Measurements from ENCODE around the gene CTNS.

The CTNS gene

DNA sequence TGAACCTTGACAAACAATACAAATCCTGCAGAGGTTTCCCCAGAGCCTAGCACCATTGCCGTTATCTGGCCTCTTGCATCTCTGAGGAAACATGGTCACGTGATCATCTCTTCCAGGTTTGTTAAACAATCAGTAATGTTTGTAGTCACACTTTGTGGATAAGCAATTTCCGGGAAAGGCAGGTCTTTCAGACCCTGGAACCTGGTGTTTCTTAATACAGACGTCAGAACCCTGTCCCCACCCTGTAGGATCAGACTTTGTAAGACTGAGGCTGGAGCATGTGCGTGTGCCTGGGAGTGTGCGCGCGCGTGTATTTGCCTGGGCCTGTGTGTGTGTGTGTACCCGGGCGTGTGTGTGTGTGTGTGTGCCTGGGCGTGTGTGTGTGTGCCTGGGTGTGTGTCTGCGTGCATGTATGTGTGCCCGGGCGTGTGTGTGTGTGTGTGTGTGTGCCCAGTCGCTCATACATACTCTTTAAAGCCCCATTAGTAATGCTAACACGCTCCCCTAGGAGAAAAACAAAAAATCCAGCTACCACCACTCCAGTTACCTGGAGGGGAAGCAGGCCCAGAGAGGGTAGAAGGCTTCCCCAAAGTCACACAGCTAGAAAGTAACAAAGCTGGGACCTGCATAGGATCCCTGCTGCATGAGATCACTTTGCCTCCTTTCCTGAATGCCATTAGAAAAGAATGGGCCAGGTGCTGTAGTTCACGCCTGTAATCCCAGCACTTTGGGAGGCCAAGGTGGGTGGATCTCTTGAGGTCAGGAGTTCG is 5.3 kb downstream of the CTNS start:
- H3K4me3 Mint-ChIP-seq, result no peak overlapping the region
- peaks cover 54% of the 10 kb centered on the region for H3K4me1 Mint-ChIP-seq (ENCODE audit: low read depth)
- H3K27me3 Mint-ChIP-seq, result no peaks in the 10 kb centered on the region
- peak overlapping the region; percentile 19 for H3K27ac Mint-ChIP-seq
- no peaks in the 10 kb centered on the region for H3K9me3 Mint-ChIP-seq
- peaks cover 17% of the 10 kb centered on the region for H3K36me3 Mint-ChIP-seq (ENCODE audit: low read depth)

DNA sequence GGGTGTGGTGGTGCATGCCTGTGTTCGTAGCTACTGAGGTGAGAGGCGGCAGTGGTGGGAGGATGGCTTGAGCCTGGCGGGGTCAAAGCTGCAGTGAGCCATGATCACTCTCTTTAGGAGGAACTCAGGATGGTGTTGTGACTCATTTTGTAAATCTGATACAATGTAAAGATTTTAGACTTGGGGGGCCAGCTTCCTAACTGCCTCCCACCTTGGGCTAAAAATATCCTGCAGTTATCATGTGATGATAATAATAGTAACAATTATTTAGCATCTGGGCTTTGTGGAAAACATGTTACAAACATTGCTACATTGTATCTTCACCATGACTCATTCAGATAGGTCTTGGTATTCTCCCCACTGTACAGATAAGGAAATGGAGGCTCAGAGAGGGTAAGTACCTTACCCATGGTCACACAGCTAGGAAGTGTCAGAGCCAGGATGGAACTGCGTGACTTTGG is 7.4 kb downstream of the CTNS start:
- no peak overlapping the region for H3K4me3 Mint-ChIP-seq
- no peaks in the 10 kb centered on the region for H3K9me3 Mint-ChIP-seq
- H3K27ac Mint-ChIP-seq, result peak overlapping the region; percentile 47
- H3K4me1 Mint-ChIP-seq (ENCODE audit: low read depth), result peaks cover 38% of the 10 kb centered on the region
- H3K27me3 Mint-ChIP-seq, result no peaks in the 10 kb centered on the region
- H3K36me3 Mint-ChIP-seq (ENCODE audit: low read depth), result peaks cover 23% of the 10 kb centered on the region

DNA sequence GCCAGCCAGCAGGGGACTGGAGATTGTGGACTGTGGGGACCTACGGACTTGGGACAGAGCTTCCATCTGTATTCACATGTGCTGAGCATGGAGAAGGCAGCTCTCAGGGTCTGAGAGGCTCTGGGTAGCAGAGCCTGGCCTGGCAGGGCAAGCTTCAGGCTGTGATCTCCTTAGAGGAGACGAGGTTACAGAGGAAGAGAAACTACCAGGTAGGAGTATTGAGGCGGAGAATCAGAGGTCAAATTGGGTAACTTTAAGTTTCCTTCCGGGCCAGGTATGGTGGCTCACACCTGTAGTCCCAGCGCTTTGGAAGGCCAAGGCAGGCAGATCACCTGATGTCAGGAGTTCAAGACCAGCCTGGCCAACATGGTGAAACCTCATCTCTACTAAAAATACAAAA is 8.8 kb downstream of the CTNS start:
- H3K9me3 Mint-ChIP-seq, result no peaks in the 10 kb centered on the region
- H3K4me1 Mint-ChIP-seq (ENCODE audit: low read depth), result peaks cover 26% of the 10 kb centered on the region
- H3K4me3 Mint-ChIP-seq, result no peak overlapping the region
- H3K27me3 Mint-ChIP-seq, result no peaks in the 10 kb centered on the region
- H3K36me3 Mint-ChIP-seq (ENCODE audit: low read depth), result peaks cover 19% of the 10 kb centered on the region
- H3K27ac Mint-ChIP-seq, result no peak overlapping the region

DNA sequence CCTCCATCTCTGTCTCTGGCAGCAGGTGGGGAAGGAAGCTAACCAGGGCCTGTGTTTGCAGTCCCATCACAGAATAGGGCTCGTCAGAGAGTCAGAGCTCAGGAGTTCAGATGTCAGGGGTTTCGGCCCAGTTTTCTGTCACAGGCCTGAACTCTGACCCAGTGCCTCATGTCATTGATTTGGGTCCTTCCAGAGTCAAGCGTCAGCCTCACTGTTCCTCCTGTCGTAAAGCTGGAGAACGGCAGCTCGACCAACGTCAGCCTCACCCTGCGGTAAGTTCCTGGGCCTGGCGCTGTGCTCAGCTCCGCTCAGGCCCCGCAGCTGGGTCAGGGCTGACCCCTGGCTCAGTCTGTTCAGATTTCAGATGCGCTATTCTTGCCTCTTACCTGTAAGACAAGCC is 10.7 kb downstream of the CTNS start:
- Mint-ChIP-seq H3K36me3 (ENCODE audit: low read depth) (peaks cover 19% of the 10 kb centered on the region), H3K27me3 (no peaks in the 10 kb centered on the region), H3K4me1 (ENCODE audit: low read depth) (peaks cover 18% of the 10 kb centered on the region), H3K9me3 (no peaks in the 10 kb centered on the region), H3K27ac (no peak overlapping the region), H3K4me3 (no peak overlapping the region)

DNA sequence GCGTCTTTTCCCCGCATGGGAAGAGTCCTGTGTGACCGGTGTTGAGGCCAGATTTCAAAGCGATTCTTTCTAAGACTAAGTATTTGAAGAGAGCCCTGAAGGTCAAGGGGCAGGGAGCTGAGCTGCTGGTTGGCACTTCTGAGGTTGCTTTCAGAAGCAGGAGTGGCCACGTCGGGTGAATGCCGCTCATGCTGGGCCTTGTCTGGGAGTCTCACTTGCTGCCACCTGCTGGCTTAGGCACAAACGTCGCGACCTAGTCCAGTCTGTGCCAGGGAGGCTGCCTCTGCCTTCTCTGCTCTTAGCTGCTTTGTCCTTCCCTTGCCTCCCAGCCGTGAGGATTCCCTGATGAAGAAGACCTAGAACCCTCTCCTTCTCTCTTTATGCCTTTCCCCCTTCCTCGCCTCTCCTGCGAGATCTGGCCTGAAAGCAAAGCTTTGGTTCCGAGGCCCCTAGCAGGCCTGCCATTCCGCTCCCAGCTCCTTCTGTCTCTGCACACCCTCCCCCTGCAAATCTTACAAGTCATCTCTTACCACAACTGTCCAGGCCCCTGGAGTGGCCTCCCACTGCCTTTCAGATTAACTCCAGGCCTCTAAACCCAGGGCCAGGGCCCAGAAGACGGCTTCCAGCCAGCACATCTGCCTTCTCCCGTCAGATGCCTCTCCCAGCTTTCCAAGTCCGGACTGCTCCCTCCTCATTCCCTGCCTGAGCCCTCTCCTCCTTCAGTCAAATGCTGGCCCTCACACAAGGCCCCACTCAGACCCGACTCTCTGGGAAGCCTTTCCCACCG is 11.4 kb downstream of the CTNS start:
- peaks cover 19% of the 10 kb centered on the region for H3K36me3 Mint-ChIP-seq (ENCODE audit: low read depth)
- H3K4me3 Mint-ChIP-seq, result no peak overlapping the region
- H3K9me3 Mint-ChIP-seq, result no peaks in the 10 kb centered on the region
- H3K27ac Mint-ChIP-seq, result no peak overlapping the region
- peaks cover 18% of the 10 kb centered on the region for H3K4me1 Mint-ChIP-seq (ENCODE audit: low read depth)
- H3K27me3 Mint-ChIP-seq, result no peaks in the 10 kb centered on the region

DNA sequence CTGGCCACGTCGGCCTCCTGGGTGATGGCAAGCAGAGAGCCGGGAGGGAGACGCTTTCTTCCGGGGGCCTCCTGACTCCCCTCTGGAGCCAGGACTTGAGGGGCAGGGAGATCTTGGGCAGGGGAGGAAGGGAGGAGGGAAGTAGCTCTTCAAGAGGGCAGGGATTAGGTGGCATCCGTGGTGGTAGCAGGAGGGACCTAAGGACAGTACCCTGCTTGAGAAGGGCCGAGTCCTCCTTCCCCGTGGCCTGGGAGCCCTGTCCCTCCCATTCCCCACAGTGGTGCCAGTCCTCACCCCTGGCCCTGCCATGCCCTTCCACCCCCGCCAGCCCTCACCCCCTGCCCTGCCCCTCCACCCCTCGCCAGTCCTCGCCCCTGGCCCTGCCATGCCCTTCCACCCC is 19.2 kb downstream of the CTNS start:
- Mint-ChIP-seq H3K9me3 (no peaks in the 10 kb centered on the region), H3K4me1 (ENCODE audit: low read depth) (no peaks in the 10 kb centered on the region), H3K36me3 (ENCODE audit: low read depth) (no peaks in the 10 kb centered on the region), H3K27me3 (no peaks in the 10 kb centered on the region), H3K27ac (no peak overlapping the region), H3K4me3 (no peak overlapping the region)

DNA sequence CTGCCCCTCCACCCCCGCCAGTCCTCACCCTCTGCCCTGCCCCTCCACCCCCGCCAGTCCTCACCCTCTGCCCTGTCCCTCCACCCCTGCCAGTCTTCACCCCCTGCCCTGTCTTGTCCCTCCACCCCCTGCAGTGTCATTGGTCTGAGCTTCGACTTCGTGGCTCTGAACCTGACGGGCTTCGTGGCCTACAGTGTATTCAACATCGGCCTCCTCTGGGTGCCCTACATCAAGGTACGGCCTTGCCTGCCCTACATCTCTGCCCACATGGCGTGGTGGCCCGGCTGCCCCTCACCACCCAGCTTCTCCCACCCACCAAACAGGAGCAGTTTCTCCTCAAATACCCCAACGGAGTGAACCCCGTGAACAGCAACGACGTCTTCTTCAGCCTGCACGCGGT is 19.8 kb downstream of the CTNS start:
- H3K4me1 Mint-ChIP-seq (ENCODE audit: low read depth), result no peaks in the 10 kb centered on the region
- H3K27me3 Mint-ChIP-seq, result no peaks in the 10 kb centered on the region
- H3K9me3 Mint-ChIP-seq, result no peaks in the 10 kb centered on the region
- no peak overlapping the region for H3K27ac Mint-ChIP-seq
- no peak overlapping the region for H3K4me3 Mint-ChIP-seq
- H3K36me3 Mint-ChIP-seq (ENCODE audit: low read depth), result no peaks in the 10 kb centered on the region

DNA sequence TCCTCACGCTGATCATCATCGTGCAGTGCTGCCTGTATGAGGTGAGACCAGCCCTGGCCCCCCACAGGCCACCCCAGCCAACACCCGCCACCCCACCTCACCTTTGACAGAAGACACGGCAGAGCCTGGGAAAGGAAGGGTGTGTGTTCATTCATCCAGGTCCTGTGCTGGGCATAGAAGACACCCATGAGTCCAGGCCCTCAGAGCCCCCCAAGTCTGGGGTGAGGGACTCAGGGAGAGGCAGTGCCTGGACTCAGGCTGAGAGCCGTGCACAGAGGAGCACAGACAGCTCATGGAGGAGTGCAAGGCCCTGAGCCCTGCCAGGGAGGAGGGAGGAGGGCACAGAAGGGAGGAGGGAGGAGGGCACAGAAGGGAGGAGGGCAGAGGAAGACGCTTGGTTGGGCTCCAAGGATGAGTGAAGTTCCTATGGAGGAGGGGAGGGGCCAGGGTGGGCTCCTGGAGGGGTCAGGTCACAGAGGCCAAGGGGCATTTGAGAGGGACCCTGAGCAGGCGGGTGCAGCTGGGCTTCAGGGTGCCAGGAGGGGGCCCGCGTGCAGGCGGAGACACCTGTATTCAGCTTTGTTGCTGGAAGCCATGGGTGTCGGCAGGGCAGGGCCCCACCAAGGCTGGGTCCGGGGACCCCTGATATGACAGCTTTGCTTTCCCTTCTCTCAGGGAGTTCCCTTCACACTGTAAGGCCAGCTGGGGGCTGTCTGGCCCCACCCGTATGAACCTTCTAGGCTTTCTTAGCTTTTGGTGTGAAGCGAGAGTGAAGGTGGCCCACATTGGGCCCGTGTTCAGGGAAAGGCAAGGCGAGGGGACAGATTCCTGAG is 20.4 kb downstream of the CTNS start:
- H3K27me3 Mint-ChIP-seq, result no peaks in the 10 kb centered on the region

DNA sequence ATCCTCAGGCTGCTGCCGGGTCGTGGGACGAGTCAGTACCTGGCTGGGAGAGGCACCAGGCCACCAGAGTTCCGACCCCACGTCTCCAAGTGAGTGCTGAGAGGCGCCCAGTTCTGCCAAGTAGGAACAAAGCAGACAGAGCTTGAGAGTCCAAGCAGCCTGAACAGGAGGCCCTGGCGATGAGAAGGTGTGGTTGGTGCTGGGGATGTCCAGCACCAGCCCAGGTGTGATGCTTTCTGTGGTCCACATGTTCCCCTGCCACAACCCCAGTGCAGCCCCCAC is 21.0 kb downstream of the CTNS start:
- Mint-ChIP-seq H3K27me3 (no peaks in the 10 kb centered on the region), H3K4me3 (no peak overlapping the region), H3K4me1 (ENCODE audit: low read depth) (no peaks in the 10 kb centered on the region), H3K9me3 (no peaks in the 10 kb centered on the region), H3K36me3 (ENCODE audit: low read depth) (no peaks in the 10 kb centered on the region), H3K27ac (no peak overlapping the region)

More for the DNA sequence above, 20.4 kb downstream of the CTNS start:
- no peaks in the 10 kb centered on the region for H3K9me3 Mint-ChIP-seq
- no peaks in the 10 kb centered on the region for H3K4me1 Mint-ChIP-seq (ENCODE audit: low read depth)
- H3K36me3 Mint-ChIP-seq (ENCODE audit: low read depth), result no peaks in the 10 kb centered on the region
- no peak overlapping the region for H3K27ac Mint-ChIP-seq
- no peak overlapping the region for H3K4me3 Mint-ChIP-seq

DNA sequence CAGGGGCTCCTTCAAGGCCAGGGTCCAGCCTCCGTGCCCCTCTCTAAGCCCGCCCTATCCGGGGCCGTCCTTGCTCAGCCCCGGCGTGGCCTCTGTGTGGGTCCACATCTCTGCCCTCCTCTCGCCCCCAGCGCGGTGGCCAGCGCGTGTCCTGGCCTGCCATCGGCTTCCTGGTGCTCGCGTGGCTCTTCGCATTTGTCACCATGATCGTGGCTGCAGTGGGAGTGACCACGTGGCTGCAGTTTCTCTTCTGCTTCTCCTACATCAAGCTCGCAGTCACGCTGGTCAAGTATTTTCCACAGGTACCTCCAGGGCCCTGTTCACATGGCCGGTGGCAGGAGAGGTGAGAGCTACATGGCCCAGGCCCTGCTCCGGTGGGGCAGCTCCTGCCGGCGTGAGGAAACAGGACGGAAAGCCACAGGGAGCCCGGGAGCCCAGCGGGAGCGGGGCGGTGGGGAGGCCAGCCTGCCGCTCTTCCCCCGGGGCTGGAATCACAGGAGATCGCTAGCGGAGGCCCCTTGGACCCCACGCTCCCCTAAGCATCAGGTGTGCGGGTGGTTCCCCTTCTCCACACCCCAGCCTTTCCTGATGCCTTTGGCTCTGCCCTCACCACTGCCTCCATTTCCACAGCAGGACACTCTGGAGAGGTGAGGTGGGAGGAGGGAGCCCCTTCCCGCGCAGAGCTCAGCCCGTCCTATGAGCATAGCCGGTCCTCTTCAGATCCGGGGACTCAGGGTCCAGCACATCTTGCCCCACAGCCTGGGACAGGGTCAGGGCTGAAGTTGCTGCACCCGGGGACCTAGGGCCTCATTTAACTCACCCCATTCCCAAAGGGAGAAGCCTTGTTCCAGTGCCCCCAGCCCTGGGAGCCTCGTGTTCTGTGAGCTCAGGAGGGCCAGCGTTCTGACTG is 21.6 kb downstream of the CTNS start:
- Mint-ChIP-seq H3K27me3 (no peaks in the 10 kb centered on the region), H3K36me3 (ENCODE audit: low read depth) (no peaks in the 10 kb centered on the region), H3K4me3 (no peak overlapping the region), H3K9me3 (no peaks in the 10 kb centered on the region), H3K27ac (no peak overlapping the region), H3K4me1 (ENCODE audit: low read depth) (no peaks in the 10 kb centered on the region)

DNA sequence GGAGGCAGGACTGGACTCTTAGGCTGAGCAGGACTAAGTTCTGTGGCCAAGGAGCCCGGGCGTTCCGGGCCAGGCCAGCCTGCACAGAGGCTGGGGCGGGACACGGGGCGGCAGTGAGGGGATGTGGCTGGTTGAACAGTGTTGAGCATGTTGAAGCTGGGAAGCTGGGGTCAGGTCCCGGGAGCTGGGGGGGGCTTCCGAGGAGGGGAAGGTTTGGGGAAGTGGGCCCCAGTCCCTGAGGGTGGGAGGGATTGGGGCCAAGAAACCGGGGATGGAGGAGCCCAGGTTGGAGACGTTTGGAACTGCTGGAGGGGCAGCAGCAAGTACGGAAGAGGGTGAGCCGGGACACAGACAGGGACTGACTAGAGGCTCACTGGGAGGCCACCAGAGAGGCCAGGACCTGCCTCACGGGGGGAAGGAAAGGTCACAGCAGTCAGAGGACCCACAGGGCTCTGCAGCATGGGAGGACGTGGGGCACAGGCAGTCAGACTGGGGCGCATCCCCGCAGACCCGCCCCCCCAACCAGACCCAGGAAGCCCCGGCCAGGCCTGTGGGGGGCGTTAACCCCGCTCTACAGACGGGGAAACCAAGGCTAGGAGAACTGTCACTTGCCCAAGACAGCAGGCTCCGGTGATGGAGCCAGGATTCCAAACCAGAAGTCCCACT is 22.4 kb downstream of the CTNS start:
- H3K4me3 Mint-ChIP-seq, result no peak overlapping the region

DNA sequence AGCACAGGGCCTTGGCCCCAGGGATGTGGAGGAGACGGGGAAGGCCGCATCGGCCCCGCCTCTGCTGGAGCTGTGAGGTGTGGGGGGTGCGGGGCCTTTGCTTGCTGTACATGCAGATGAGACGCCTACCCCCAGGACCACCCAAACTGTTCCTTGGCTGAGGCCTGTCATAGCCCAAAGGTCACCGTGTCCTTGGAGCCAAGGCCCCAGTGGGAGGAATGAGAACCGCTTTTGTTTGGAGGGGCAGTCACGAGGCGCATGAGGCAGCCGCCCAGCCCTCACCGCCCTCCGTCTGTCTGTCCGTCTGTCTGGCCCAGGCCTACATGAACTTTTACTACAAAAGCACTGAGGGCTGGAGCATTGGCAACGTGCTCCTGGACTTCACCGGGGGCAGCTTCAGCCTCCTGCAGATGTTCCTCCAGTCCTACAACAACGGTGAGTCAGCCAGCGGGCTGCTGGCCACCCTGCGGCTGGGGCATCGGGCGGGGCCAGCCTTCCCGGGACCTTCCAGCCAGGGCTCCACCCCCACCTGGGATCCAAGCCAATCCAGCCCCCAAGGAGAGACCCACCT is 23.1 kb downstream of the CTNS start:
- no peak overlapping the region for H3K27ac Mint-ChIP-seq

More for the DNA sequence above, 22.4 kb downstream of the CTNS start:
- Mint-ChIP-seq H3K36me3 (ENCODE audit: low read depth) (no peaks in the 10 kb centered on the region), H3K9me3 (no peaks in the 10 kb centered on the region), H3K27ac (no peak overlapping the region), H3K4me1 (ENCODE audit: low read depth) (no peaks in the 10 kb centered on the region), H3K27me3 (no peaks in the 10 kb centered on the region)

DNA sequence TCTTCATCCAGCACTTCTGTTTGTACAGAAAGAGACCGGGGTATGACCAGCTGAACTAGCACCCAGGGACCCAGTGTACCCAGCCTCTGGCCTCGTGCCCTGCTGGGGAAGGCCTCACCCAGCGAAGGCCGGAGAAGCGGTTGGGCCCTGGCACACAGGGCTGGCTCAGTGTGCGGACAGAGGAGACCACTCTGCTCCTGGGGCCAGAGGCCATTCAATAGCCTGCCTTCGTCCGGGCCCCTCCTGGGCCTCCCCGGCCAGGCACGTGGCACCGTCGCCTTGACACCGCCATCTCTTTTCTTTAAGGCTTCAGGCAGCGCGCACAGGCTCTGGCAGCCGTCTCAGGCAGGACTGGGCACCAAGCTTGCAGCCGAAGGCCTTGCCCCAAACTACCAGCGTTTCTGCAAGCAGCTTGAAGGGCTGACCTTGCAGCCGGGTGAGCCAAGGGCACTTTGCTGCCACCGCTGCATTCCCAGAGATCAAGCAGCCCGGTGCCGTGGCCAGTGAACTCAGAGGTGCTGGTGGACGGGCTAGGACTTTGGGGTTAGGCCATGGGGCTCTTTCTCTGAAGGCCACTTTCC is 23.8 kb downstream of the CTNS start:
- Mint-ChIP-seq H3K9me3 (no peaks in the 10 kb centered on the region), H3K4me3 (no peak overlapping the region), H3K4me1 (ENCODE audit: low read depth) (no peaks in the 10 kb centered on the region), H3K27me3 (no peaks in the 10 kb centered on the region), H3K27ac (no peak overlapping the region), H3K36me3 (ENCODE audit: low read depth) (no peaks in the 10 kb centered on the region)

More for the DNA sequence above, 23.1 kb downstream of the CTNS start:
- Mint-ChIP-seq H3K27me3 (no peaks in the 10 kb centered on the region), H3K9me3 (no peaks in the 10 kb centered on the region), H3K36me3 (ENCODE audit: low read depth) (no peaks in the 10 kb centered on the region), H3K4me1 (ENCODE audit: low read depth) (no peaks in the 10 kb centered on the region), H3K4me3 (no peak overlapping the region)
